NCI-H2196 treated with DMSO at 0.1 percent for 48 hours (cell line): ENCODE data around the gene LHPP.
"Not testable (repeated sequence)": the region's sequence is repeated elsewhere in the genome, so short reads cannot be mapped to it uniquely, and the experiment has no call there.

Experiments
- DNase-seq: peaks from one replicate; lab custom pipeline; 2025; ENCODE audit not compliant: unreplicated experiment; lab: John Stamatoyannopoulos, UW

LHPP gene, protein sequence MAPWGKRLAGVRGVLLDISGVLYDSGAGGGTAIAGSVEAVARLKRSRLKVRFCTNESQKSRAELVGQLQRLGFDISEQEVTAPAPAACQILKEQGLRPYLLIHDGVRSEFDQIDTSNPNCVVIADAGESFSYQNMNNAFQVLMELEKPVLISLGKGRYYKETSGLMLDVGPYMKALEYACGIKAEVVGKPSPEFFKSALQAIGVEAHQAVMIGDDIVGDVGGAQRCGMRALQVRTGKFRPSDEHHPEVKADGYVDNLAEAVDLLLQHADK

DNA sequence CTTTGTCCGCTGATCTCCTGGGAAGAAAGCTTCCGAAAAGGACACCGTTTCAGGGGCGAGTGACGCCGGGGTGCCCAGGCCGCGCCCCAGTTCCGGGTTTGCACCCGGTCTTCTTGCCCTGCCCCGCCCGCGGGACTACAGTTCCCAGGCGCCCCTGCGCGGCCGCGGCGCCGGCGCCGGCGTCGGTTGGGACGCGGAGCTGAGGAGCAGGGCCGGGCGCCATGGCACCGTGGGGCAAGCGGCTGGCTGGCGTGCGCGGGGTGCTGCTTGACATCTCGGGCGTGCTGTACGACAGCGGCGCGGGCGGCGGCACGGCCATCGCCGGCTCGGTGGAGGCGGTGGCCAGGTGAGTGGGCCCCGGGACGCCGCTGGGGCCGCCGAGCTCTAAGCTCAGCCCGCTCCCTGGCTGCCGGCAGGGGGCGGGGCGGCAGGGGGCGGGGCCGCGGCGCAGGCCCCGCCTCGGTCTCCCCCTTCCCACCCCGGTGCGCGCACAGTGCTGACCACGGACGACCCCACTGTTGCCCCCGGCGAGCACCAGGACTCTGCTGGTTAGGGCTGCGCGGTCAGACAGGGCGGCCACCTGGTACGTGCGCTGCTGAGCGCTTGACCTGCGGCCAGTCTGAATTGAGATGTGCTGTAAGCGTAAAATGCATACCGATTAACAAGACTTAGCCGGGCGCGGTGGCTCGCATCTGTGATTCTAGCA, at the start of gene LHPP:
Gene LHPP, plus strand, starts transcription at position 182 of the 706 bp plus-strand sequence. Its CDS starts 40 bp downstream, at position 222.
- DNase-seq: peak; percentile 11

DNA sequence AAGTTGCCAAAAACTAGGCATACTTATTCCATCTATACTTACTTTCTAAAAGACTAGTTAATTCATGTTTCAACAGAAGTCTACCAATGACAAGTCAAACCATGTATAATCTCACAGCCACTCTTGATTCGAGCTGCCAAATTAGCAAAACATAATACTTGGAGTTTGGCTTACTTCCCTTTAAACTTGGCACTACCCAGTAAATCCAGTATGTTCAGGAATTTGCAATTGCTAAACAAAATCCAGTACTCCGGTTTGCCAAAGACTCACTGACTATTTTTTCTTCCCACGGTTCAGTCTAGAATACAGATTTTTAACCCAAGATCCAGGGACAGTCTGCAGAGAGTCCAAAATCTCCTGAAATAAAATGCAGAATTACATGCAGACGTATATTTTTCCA, 47.5 kb upstream of the LHPP start:
- no peak for DNase-seq

DNA sequence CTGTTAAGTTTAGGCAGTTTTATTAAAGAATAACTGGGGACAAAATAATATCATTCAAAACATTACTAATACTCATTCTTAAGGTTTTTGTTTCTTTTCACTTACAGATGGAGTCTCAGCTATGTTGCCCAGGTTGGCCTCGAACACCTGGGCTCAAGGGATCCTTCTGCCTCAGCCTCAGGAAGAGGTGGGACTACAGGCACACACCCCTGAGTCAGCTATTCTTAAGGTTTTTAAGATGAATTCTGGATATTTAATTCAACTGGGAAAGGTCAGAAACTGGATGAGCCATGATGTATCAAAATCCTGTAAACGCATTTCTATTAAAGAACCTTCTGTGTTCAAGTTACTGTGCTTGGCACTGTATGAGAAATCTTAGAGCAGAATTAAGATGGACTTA, 46.4 kb upstream of the LHPP start:
- DNase-seq: no peak

DNA sequence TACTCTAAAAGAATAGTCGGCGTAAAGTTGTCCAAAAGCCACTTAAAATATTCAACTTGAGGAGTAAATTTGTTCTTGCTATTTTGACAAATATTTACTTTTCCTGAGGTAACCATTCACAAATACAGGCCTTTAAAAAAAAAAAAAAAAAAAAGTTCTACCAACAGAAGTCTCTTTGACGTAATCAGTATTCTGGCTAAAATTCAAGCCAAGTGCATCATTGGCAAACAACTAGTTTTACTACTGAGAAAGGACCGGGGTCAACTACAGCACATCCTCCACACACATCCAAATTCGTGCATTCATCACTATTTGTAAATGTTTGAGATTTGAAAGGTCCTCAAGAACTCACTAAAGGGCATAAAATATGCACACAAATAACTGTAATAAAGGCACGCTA, 44.9 kb upstream of the LHPP start:
- DNase-seq: no peak

DNA sequence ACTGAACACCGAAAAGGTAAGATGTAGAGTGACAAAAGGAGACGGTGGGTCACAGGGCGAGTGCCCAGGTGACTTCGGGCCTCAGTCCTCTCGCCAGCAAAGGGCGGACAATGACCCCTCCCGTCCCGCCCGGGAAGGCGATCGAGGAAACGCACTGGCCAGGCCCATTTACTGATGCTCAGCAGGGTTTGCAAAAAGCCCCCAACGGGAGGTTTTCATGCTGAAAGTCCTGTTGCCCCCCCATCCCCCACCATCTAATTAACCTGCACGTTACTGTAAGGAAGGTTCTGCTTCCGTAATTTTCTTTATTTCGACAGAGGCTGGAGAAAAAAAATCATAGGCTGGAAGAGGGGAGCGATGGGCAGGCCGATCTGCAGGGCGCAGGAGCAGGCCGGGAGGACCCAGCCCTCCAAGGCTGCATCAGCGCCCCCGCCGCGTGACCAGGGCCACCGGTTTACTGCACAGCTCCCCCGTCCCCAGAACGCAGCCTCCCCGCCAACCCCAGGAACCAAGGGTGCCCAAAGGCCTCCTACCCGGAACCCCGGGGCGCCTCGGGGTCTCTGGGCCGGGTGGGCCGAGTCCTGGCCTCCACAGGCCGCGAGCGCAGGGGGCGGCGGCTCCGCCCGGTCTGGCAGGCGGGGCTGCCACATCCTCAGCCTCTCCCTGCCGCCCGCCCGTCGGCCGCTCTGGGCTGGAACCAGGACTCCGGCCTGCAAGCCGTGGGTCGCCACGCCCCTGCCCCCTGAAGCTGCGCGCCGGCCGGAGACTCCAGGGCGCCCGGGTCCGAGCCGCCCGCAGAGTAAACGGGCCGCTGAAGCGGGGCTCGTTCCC, 43.5 kb upstream of the LHPP start:
- DNase-seq: no peak

DNA sequence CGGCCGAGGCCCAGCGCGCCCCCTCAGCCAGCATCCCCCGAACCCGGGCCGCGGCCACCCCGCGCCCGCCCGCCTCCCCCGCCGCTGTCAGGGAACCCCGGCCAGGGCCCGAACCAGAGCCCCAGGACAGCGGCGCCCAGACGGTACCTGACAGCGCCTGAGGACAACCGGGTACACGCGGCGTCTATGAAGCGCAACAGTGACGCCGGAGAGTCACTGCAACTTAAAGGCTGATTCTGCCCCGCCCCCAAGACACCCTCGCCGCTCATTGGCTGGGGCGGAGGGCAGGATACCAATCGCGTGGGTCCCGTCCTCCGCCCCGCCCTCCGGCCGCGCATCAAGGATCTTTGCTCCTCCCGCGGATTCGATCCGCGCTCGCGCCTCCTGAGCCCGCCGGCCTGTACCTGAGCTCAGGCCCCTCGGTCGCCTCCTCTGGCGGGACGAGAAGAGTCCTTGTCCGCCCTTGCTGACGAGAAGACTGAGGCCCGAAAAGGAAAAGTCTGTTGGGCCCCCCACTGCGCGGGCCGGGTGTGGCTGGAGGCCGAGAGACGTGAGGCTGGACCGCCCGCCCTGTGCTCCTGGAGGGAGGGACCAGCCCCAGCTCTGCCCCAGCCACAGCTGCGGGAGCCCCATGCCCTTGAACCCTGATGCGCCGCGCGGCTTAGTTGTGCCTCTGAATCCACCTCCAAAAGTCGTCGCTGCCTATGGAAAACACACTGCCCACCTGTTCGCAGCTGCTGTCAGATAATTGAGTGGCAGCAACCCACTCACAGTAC, 42.7 kb upstream of the LHPP start, which contains the start of gene OAT:
Gene OAT, minus strand, starts transcription at position 198 of the 776 bp plus-strand sequence. CDS start 6,752 bp downstream, outside the sequence.
- DNase-seq: peak; percentile 75

DNA sequence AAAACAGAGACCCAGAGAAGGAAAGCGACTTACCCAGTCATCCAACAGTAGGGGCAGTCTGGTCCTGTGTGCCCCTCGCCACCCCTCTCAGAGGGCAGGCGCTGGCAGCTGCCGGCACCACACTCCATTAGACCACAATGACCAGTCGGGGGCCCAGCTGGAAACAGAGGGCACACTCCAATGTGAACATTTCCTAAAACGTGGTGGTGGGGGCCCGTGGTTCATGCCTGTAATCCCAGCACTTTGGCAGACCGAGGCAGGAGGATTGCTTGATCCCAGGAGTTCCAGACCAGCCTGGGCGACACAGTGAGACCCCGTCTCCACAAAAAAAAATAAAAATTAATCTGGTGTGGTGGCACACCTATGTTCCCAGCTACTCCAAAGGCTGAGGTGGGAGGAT, 42.0 kb upstream of the LHPP start:
- no peak for DNase-seq

DNA sequence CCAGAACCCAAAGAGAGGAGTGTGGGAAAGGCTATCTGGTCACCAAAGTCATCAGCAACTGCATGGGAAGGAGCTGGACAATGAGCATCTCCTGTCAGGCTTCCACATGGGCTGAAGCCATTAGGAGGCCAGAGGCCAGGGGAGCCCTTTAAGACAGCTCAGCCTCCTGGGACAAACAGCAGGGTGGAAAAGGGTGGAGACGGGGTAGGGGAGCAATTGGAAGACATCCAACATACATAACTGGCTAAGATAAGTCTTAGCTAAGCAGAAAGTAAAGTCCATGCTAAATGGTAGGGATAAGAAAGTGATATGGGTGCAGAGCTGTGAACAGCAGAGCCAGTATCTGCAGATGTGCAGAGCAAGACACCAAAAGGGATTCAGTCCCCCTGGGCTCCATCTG, 41.4 kb upstream of the LHPP start:
- no peak for DNase-seq

DNA sequence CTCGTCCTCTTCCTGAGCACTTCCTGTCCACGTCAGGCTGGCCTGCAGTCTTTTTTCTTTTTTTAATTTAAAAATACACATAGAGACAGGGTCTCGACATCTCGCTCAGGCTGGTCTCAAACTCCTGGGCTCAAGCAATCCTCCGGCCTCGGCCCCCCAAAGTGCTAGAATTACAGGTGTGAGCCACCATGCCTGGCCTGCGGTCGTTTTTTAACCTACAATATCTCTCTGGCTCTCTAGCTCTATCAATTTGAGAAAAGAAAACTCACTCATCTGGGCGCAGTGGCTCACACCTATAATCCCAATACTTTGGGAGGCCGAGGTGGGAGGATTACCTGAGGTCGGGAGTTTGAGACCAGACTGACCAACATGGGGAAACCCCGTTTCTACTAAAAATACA, 38.9 kb upstream of the LHPP start:
- DNase-seq: no peak

DNA sequence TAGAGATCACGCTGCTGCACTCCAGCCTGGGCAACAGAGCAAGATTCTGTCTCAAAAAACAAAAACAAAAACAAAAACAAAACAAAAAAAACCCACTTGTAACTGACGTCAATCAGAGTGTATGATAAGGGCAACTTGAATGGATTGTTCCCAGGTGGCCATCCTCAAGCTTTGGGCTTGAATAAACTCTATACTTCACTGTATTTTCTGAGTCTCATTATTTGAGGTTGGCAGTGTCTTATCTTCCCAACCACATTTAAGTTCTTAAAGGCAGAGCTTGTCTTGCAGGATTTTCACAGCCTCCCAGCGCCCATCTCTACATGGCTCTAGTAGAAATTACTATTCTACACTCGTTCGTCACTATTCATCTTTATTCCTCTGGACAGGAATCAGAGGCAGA, 37.8 kb upstream of the LHPP start:
- DNase-seq: no peak

DNA sequence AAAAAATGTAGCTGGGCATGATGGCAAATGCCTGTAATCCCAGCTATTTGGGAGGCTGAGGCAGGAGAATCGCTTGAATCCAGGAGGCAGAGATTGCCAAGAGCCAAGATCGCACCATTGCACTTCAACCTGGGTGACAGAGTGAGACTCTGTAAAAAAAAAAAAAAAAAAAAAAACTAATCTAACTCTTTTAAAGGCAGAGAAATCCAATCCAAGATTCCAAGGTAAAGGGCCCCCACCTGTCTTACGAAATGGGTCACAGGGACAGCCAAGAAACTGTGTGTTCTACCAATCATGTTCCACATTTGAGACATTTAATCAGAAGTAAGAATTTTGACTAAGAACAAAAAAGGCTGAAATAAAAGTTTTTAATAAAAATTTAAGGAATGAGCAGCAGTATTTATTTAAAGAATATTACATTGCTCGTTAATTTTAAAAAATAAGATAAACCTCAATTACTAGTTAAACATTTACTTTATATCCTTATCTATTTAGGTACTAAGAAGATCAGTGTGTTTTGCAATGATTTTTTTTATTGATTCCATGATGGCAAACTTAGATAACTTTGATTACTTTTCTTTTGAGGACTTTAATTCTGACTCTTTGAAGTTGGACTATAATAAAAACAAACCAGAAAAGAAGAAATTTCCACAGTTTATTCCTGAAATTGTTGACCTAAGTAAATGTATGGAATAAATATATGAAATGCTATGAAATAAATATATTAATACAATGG, 36.2 kb upstream of the LHPP start:
- no peak for DNase-seq

DNA sequence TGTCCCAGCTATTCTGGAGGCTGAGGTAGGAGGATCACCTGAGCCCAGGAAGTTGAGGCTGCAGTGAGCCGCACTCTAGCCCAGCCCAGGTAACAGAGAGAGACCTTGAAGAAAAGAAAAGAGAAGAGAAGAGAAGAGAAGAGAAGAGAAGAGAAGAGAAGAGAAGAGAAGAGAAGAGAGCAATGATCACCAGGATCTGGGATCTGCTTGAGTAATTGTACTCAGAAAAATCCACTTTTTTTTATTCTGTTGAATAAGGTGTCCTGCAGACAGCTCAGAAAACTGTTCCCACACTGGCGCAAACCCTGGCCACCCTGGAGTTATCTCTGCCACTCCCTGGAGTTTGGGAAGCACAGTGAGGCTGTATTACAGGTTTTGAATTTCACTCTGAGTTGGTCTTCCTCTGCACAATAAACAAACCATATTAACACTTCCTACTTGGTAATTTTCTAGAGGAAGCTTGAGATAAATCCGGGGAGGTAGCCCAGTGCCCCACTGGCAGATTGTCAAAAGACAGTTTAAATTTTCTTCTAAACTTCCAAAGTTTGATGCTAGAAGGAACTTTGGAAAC, 33.3 kb upstream of the LHPP start:
- no peak for DNase-seq

DNA sequence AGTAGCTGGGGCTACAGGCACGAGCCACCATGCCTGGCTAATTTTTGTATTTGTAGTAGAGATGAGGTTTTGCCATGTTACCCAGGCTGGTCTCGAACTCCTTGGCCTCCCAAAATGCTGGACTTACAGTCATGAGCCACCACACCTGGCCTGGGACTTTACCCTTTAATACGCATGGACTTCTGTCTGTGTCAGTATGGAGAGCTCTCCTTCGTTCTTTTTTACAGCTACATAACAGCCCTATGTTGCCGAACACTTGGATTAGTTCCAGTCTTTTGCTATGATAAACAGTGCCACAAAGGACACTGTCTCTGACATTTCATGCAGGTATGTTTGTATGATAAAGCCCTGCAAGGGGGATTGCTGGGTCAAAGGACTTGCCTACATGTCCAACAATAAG, 32.0 kb upstream of the LHPP start:
- no peak for DNase-seq

DNA sequence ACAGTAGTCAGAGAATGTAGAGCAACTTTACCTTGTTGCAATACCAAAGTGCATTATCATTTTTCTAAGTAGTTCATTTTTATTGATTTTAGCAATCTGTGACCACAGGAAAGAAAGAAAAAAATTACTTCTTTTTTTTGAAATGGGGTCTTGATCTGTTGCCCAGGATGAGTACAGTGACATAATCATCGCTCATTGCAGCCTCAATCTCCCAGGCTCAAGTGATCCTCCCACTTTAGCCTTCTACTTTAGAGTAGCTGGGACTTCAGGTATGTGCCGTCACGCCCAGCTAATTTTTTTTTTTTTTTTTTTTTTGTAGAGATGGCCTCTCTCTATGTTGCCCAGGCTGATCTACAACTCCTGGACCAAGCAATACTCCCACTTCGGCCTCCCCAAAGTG, 31.5 kb upstream of the LHPP start:
- DNase-seq: no peak

DNA sequence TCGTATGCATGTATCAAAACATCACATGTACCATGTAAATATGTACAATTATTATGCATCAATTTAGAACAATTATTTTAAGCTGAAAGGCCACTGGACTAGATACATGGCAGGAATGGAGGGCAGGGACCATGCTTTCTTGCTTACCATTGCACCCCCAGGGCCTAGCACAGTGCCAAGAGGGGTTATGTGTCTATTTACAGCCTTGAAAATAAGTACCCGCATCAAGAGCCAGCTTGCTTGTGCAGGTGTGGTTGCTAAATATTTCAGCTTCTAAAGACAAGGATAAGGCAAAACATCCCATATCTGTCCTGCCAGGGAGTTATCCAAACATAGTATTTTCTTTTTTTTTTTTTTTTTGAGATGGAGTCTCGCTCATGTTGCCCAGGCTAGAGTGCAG, 28.2 kb upstream of the LHPP start:
- no peak for DNase-seq

DNA sequence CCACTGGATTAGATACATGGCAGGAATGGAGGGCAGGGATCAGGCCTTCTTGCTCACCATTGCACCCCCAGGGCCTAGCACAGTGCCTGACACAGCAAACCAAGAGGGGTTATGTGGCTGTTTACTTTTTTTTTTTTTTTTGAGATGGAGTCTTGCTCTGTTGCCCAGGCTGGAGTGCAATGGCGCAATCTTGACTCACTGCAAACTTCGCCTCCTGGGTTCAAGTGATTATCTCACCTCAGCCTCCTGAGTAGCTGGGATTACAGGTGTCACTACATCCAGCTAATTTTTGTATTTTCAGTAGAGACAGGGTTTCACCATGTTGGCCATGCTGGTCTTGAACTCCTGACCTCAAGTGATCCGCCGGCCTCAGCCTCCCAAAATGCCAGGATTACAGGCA, 25.9 kb upstream of the LHPP start:
- DNase-seq: not testable (repeated sequence)

DNA sequence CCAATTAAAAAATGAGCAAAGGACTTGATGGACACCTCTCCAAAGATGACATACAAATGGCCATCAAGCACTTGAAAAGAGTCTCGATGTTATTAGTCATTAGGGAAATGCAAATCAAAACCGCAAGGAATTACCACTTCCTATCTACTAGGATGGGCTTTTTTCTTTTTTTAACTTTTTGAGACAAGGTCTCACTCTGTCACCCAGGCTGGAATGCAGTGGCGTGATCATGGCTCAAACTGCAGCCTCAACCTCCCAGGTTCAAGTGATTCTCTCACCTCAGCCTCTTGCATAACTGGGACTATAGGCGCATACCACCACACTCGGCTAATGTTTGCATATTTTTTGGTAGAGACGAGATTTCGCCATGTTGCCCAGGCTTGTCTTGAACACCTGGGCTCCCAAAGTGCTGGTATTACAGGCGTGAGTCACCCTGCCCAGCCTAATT, 25.4 kb upstream of the LHPP start:
- DNase-seq: no peak

DNA sequence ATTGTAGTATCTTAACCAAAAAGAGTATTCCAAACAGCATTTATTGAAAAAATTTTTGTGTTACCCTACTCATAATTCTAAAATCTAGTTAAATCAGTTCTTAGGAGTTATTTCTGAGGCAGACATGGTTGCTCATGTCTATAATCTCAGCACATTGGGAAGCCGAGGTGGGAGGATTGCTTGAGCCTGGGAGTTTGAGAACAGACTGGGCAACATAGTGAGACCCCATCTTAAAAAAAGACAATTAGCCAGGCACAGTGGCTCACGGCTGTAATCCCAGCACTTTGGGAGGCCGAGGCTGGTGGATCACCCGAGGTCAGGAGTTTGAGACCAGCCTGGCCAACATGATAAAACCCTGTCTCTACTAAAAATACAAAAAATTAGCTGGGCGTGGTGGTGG, 19.9 kb upstream of the LHPP start:
- not testable (repeated sequence) for DNase-seq

DNA sequence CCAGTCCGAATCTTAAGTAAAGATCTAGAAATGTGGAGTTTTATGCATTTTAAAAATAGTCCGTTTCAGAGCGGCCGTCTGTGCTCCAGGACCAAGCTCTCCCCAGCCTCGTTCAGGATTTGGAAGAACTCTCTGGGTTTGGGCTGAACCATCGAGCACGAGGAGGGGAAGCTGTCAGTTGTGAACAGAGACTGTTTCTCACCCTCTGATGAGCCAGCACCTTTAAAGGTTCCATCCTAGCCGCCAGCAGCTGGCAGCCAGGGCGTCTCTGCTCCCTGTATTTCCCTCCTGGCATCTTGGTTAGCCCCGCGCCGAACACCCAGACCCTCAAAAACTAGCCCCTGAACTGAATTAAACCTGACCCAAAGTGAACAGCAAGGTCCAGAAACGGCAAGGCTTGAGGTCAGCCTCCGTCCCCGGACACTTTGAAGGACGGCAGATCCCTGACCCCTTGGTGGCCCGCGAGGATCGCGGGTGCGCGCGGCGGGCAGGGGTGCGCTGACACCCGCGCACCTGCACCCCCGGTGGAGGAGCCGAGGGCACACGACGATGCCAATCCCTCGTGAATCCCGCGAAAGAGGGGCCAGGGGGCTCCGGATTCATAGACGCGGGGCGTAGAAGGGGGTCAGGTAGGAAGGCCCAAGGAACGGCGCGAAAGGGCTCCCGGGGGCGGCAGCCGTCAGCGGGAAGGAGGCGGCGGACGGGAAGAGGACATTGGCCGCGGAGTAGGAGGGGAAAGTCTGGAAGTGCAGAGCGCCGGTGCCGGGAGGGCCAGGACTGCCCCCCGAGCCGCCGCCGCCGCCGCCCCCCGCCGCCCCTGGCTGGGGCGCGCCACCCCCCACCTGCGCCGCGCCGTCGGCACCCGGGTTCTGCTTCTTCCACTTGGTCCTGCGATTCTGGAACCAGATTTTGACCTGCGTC, 14.5 kb upstream of the LHPP start:
- DNase-seq: no peak
